Calu3 (cell line): ENCODE results near the gene ZCCHC7. TPM values are rescaled to one million over a fixed set of nuclear protein-coding genes. Genes with fewer than 3 reads are reported as not detected.

Source experiments
- BruUV-seq: library from RNA; stranded (reverse); fragments of 400-500 nt; replicated peaks from 2 replicates; lab custom pipeline; 2021; lab: Mats Ljungman, UMichigan
- CTCF ChIA-PET: fragments of 300-600 bp; sonication (Branson Sonifier 250); formaldehyde crosslinking; loops from one replicate; lab custom pipeline; 2022; ENCODE audit warnings: antibody characterized with exemption; lab: Charles Lee
- DNase-seq: peaks from one replicate; pipeline ENCODE4 v3.0.0; 2022
- H3K27ac Mint-ChIP-seq: one replicate; pipeline ENCODE4 v1.8.0; 2022; ENCODE audit warnings: mixed read lengths; ENCODE audit not compliant: unreplicated experiment
- H3K27me3 Mint-ChIP-seq: one replicate; pipeline ENCODE4 v1.8.0; 2022; ENCODE audit warnings: mixed read lengths; ENCODE audit not compliant: unreplicated experiment
- H3K36me3 Mint-ChIP-seq: one replicate; pipeline ENCODE4 v1.8.0; 2022; ENCODE audit warnings: mild to moderate bottlenecking, moderate library complexity, mixed read lengths; ENCODE audit not compliant: insufficient read depth, unreplicated experiment
- H3K4me1 Mint-ChIP-seq: one replicate; pipeline ENCODE4 v1.8.0; 2022; ENCODE audit warnings: mild to moderate bottlenecking, low read depth, mixed read lengths; ENCODE audit not compliant: unreplicated experiment
- H3K4me3 Mint-ChIP-seq: one replicate; pipeline ENCODE4 v1.8.0; 2022; ENCODE audit warnings: mild to moderate bottlenecking, low read depth, moderate library complexity, mixed read lengths; ENCODE audit not compliant: unreplicated experiment
- H3K9me3 Mint-ChIP-seq: one replicate; pipeline ENCODE4 v1.8.0; 2022; ENCODE audit warnings: low read depth, mixed read lengths; ENCODE audit not compliant: unreplicated experiment
- intact Hi-C: fragments of 100-400 bp; cut with micrococcal nuclease; formaldehyde crosslinking; loops from one replicate; pipeline ENCODE4 v1.10.0; 2022; ENCODE audit not compliant: unreplicated experiment
- total RNA-seq: library from RNA; stranded (reverse); gene quantifications from 2 replicates; pipeline ENCODE4 v1.2.3, GENCODE V29; 2022
- TF ChIP-seq, protein P1 (sequence below): fragments of 200-600 bp; IDR thresholded peaks from one replicate; pipeline ENCODE4 v1.8.0; 2022; ENCODE audit warnings: antibody characterized with exemption; ENCODE audit not compliant: unreplicated experiment

Gene ZCCHC7
- total RNA-seq, 1 experiment from 2014 or later: 6.5 TPM

DNA sequence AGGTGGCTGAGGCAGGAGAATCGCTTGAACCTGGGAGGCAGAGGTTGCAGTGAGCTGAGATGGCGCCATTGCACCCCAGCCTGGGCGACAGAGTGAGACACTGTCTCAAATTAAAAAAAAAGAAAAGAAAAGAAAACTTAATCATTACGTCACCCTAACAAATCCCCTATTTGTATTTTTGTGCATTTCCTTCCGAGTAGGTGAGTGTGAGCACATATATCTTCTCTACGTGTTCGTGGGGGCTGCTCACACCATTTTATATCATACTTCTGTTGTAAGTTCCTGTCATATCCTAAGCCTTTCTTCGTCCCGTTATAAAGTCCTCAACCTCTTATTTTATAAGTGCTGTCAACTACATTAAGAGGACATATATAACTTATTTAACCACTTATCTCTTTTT lies 260.2 kb downstream of the ZCCHC7 start:
- no peaks in the 10 kb centered on the region for H3K4me1 Mint-ChIP-seq
- TF ChIP-seq, protein P1, sequence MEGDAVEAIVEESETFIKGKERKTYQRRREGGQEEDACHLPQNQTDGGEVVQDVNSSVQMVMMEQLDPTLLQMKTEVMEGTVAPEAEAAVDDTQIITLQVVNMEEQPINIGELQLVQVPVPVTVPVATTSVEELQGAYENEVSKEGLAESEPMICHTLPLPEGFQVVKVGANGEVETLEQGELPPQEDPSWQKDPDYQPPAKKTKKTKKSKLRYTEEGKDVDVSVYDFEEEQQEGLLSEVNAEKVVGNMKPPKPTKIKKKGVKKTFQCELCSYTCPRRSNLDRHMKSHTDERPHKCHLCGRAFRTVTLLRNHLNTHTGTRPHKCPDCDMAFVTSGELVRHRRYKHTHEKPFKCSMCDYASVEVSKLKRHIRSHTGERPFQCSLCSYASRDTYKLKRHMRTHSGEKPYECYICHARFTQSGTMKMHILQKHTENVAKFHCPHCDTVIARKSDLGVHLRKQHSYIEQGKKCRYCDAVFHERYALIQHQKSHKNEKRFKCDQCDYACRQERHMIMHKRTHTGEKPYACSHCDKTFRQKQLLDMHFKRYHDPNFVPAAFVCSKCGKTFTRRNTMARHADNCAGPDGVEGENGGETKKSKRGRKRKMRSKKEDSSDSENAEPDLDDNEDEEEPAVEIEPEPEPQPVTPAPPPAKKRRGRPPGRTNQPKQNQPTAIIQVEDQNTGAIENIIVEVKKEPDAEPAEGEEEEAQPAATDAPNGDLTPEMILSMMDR: no peak
- intact Hi-C loops: no loop called here
- no TSS peak for BruUV-seq
- peaks cover 16% of the 10 kb centered on the region for H3K27me3 Mint-ChIP-seq
- H3K27ac Mint-ChIP-seq: no peak overlapping the region
- no peaks in the 10 kb centered on the region for H3K9me3 Mint-ChIP-seq
- no peak overlapping the region for H3K4me3 Mint-ChIP-seq
- peaks cover 4% of the 10 kb centered on the region for H3K36me3 Mint-ChIP-seq
- CTCF ChIA-PET: no interaction called here
- no peak for DNase-seq

DNA sequence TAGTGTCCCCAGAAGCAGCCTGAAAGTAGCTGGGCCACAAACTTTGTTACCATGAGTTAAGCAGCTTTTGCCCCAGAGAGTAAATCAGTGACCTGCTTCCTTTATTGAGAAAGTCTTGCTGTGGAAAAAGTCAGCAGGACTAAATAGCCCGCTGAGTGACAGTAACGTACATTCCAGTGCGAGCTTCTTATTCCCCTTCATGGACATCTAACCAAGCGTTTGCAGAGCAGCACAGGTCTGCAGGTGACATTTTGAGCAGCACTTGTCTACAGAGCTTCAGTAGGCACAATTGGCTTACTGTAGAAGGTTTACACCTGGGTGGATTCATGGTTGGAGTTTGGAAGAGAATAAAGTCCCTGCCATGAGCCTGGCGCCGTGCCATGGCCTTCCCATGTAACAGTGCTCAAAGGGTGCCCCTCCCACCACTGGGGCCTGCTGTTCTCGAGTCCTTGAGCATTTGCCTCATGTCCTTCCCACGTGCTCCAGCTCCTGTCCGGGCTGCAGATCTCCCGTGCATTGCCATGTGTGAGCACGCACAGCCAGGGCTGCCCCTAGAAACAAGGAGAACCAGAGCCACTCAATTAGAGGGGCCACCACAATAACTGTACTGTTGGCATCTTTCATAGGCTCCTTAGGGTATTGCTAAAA lies 260.8 kb downstream of the ZCCHC7 start:
- Mint-ChIP-seq H3K9me3 (no peaks in the 10 kb centered on the region), H3K36me3 (peaks cover 4% of the 10 kb centered on the region), H3K27ac (no peak overlapping the region), H3K4me3 (no peak overlapping the region), H3K4me1 (no peaks in the 10 kb centered on the region), H3K27me3 (peaks cover 15% of the 10 kb centered on the region)
- TF ChIP-seq, protein P1: no peak
- CTCF ChIA-PET: no interaction called here
- intact Hi-C loops: no loop called here
- no peak for DNase-seq
- no TSS peak for BruUV-seq

DNA sequence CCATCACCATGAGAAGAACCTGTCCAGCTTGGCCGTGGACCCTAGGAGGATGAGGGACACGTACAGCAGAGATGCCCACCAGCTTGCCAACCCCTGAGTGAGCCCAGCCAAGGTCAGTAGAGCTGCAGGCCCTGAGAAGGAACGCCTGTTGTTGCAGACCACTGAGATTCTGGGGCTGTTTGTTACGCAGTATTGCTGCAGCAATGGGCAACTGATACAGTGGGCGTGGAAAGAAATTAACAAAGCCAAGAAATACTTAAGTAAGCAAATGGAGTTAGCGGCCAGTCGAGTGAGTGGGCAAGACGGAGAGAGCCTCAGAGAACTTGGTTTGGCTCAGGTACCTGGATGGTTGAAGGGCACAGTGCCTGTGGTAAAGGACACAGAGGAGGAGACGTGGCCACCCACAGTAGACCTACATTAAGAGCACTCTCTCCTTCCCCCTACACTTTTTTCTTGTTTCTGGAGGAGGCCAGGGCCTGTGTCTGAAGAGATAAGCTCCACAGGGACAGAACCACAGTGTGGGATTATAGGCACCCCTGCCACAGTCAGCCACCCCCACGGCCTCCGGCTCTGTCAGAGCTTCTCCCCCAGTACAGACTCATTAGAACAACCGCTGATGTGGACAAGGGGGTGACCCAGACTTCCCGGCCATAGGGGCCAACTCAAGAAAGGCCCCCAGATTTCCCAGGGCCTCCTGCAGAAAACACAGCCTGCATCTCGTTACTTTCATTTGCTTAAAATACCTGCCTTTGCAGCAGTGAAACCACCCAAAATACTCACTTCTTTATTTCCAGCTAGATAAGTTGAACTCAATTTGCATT lies 262.0 kb downstream of the ZCCHC7 start:
- Mint-ChIP-seq H3K27ac (no peak overlapping the region), H3K27me3 (peaks cover 3% of the 10 kb centered on the region), H3K4me1 (no peaks in the 10 kb centered on the region), H3K4me3 (no peak overlapping the region), H3K36me3 (no peaks in the 10 kb centered on the region), H3K9me3 (no peaks in the 10 kb centered on the region)
- no peak for DNase-seq
- no TSS peak for BruUV-seq
- intact Hi-C loops: no loop called here
- CTCF ChIA-PET: no interaction called here
- TF ChIP-seq, protein P1: no peak

DNA sequence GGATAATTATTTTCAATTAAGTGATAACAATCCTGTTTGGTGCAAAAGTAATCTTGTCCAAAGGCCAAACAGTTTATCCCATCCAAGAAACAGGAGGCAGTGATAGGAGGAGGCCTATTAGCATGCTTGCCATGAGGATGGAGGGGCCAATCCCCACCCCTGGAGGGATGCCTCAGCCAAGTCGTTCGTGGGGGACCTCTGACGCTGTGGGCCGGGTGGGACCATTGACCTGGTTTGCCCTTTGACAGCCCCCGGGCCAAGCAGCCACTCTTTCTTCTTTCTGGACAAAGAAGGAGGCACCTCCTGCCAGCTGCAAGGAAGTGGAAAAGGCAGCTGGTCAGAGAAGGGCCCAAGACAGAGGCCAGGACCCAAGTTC lies 262.6 kb downstream of the ZCCHC7 start:
- no peak overlapping the region for H3K27ac Mint-ChIP-seq
- no peaks in the 10 kb centered on the region for H3K27me3 Mint-ChIP-seq
- intact Hi-C loops: no loop called here
- H3K36me3 Mint-ChIP-seq: no peaks in the 10 kb centered on the region
- H3K4me1 Mint-ChIP-seq: no peaks in the 10 kb centered on the region
- CTCF ChIA-PET: no interaction called here
- no peak for DNase-seq
- no TSS peak for BruUV-seq
- H3K4me3 Mint-ChIP-seq: no peak overlapping the region
- no peaks in the 10 kb centered on the region for H3K9me3 Mint-ChIP-seq
- TF ChIP-seq, protein P1: no peak
